IMR-90 (cell line): ENCODE results near the gene RPS6KA2. TPM values are rescaled to one million over a fixed set of nuclear protein-coding genes. Genes with fewer than 3 reads are reported as not detected.

ENCODE experiments used
- ATAC-seq: fragments of 200-7000 bp; cut with Tn5 transposase; 2 replicates; pipeline ENCODE4 v1.9.1; 2020; ENCODE audit warnings: low read depth, mild to moderate bottlenecking, moderate library complexity
- BruUV-seq: library from RNA; stranded (reverse); fragments of 400-500 nt; replicated peaks from 2 replicates; lab custom pipeline; 2021; lab: Mats Ljungman, UMichigan
- CTCF ChIA-PET: fragments of 300-600 bp; formaldehyde crosslinking; extraction: SDS; loops from one replicate; lab custom pipeline; 2021; ENCODE audit warnings: antibody characterized with exemption; lab: Yijun Ruan, JAX
- POLR2A ChIA-PET: fragments of 300-600 bp; sonication (Branson Sonifier 250); formaldehyde crosslinking; loops from one replicate; lab custom pipeline; 2022; ENCODE audit warnings: antibody characterized with exemption; ENCODE audit not compliant: unreplicated experiment; lab: Charles Lee
- DNase-seq: peaks from one replicate; pipeline ENCODE4 v3.0.0; 2013
- H2AFZ ChIP-seq: replicated peaks from 2 replicates; pipeline ENCODE3; 2013; ENCODE audit warnings: low read length, mild to moderate bottlenecking; ENCODE audit not compliant: poor library complexity
- H2AK5ac ChIP-seq: 2 replicates; pipeline ENCODE4 v1.6.1; 2013; ENCODE audit warnings: low read depth, low read length, inconsistent platforms
- H2AK9ac ChIP-seq: replicated peaks from 2 replicates; pipeline ENCODE3; 2013; ENCODE audit warnings: mild to moderate bottlenecking, low read depth, low read length, moderate library complexity; ENCODE audit not compliant: poor library complexity
- H2BK120ac ChIP-seq: 2 replicates; pipeline ENCODE4 v1.6.1; 2013; ENCODE audit warnings: low read depth, low read length, inconsistent platforms
- H2BK15ac ChIP-seq: 3 replicates; pipeline ENCODE4 v1.6.1; 2013; ENCODE audit warnings: low read depth, low read length, inconsistent platforms
- H2BK20ac ChIP-seq: 2 replicates; pipeline ENCODE4 v1.6.1; 2013; ENCODE audit warnings: low read depth, mild to moderate bottlenecking, inconsistent platforms, low read length, moderate library complexity
- H2BK5ac ChIP-seq: 2 replicates; pipeline ENCODE4 v1.6.1; 2013; ENCODE audit warnings: mild to moderate bottlenecking, low read depth, low read length, inconsistent platforms; ENCODE audit not compliant: poor library complexity, severe bottlenecking
- H3K14ac ChIP-seq: replicated peaks from 2 replicates; pipeline ENCODE4 v1.6.1; 2013; ENCODE audit warnings: low read depth, low read length, inconsistent platforms
- H3K18ac ChIP-seq: 2 replicates; pipeline ENCODE4 v1.6.1; 2013; ENCODE audit warnings: low read depth, low read length, control low read depth
- H3K23ac ChIP-seq: 2 replicates; pipeline ENCODE4 v1.6.1; 2013; ENCODE audit warnings: low read depth, low read length, inconsistent platforms
- H3K27ac ChIP-seq: 2 replicates; pipeline ENCODE4 v1.5.1; 2013; ENCODE audit warnings: mild to moderate bottlenecking, control low read depth, low read length; ENCODE audit not compliant: insufficient read depth
- H3K27me3 ChIP-seq: 2 replicates; pipeline ENCODE4 v1.6.1; 2013; ENCODE audit warnings: low read length; ENCODE audit not compliant: control insufficient read depth, insufficient read depth
- H3K36me3 ChIP-seq: 2 replicates; pipeline ENCODE4 v1.6.1; 2013; ENCODE audit warnings: low read length, mixed read lengths; ENCODE audit not compliant: control insufficient read depth, insufficient read depth
- H3K4ac ChIP-seq: 2 replicates; pipeline ENCODE4 v1.6.1; 2013; ENCODE audit warnings: low read depth, low read length, inconsistent platforms
- H3K4me1 ChIP-seq: 2 replicates; pipeline ENCODE4 v1.6.1; 2013; ENCODE audit warnings: low read length, mixed read lengths; ENCODE audit not compliant: control insufficient read depth, insufficient read depth
- H3K4me2 ChIP-seq: 2 replicates; pipeline ENCODE4 v1.6.1; 2013; ENCODE audit warnings: low read depth, mild to moderate bottlenecking, control low read depth, low read length, moderate library complexity
- H3K4me3 ChIP-seq: 2 replicates; pipeline ENCODE4 v1.5.1; 2013; ENCODE audit warnings: low read depth, mild to moderate bottlenecking, control low read depth, low read length, moderate library complexity; ENCODE audit not compliant: insufficient read depth
- H3K56ac ChIP-seq: 2 replicates; pipeline ENCODE4 v1.6.1; 2013; ENCODE audit warnings: low read length, inconsistent platforms; ENCODE audit not compliant: insufficient read depth; ENCODE audit errors: extremely low read depth
- H3K79me1 ChIP-seq, 2 experiments: 2 replicates each; pipeline ENCODE4 v1.6.1; 2013; ENCODE audit warnings: low read length in 2 of 2, inconsistent platforms in 1 of 2, low read depth in 1 of 2
- H3K9ac ChIP-seq: 2 replicates; pipeline ENCODE4 v1.6.1; 2013; ENCODE audit warnings: low read depth, low read length, control low read depth
- H3K9me1 ChIP-seq: 2 replicates; pipeline ENCODE4 v1.6.1; 2013; ENCODE audit warnings: low read length, inconsistent platforms; ENCODE audit not compliant: insufficient read depth
- H3K9me3 ChIP-seq: 2 replicates; pipeline ENCODE4 v1.6.1; 2013; ENCODE audit warnings: low read length; ENCODE audit not compliant: control insufficient read depth, insufficient read depth
- H4K20me1 ChIP-seq: 2 replicates; pipeline ENCODE4 v1.6.1; 2013; ENCODE audit warnings: low read length, inconsistent platforms; ENCODE audit not compliant: insufficient read depth
- H4K5ac ChIP-seq: 2 replicates; pipeline ENCODE4 v1.6.1; 2013; ENCODE audit warnings: mild to moderate bottlenecking, low read depth, low read length, control low read depth
- H4K8ac ChIP-seq, 2 experiments: 2 replicates each; pipeline ENCODE4 v1.6.1; 2013; ENCODE audit warnings: low read depth in 2 of 2, low read length in 2 of 2, control low read depth in 1 of 2, inconsistent platforms in 1 of 2
- H4K91ac ChIP-seq: 2 replicates; pipeline ENCODE4 v1.6.1; 2013; ENCODE audit warnings: low read depth, low read length, inconsistent platforms; ENCODE audit not compliant: insufficient read depth
- CHD1 ChIP-seq: IDR thresholded peaks from 2 replicates; pipeline ENCODE4 v1.6.1; 2012; ENCODE audit warnings: low read depth, low read length, improper control_type of control experiment
- FOS ChIP-seq: fragments of 150-350 bp; IDR thresholded peaks from 2 replicates; pipeline ENCODE4 v1.6.1; 2016; ENCODE audit warnings: low read depth, low read length
- NFE2L2 ChIP-seq: fragments of 150-350 bp; IDR thresholded peaks from 2 replicates; pipeline ENCODE4 v1.6.1; 2016; ENCODE audit warnings: low read depth, mild to moderate bottlenecking, low read length
- RCOR1 ChIP-seq: IDR thresholded peaks from 2 replicates; pipeline ENCODE4 v1.6.1; 2012; ENCODE audit warnings: mild to moderate bottlenecking, low read length, improper control_type of control experiment; ENCODE audit not compliant: insufficient replicate concordance
- WGBS, 2 experiments: methylation state at CpG; one replicate each; pipeline versions ENCODE4 v1.1.5 to v1.1.7; 2013; ENCODE audit warnings: missing lambda C conversion rate in 2 of 2; ENCODE audit not compliant: insufficient read length in 1 of 2; ENCODE audit errors: extremely low coverage in 2 of 2; 5-methylcytosine and 5-hydroxymethylcytosine counted together
- dilution Hi-C: fragments of 300-500 bp; cut with HindIII; formaldehyde crosslinking; loops from one replicate; pipeline ENCODE4 v1.14.3; 2018; ENCODE audit warnings: low sequenced_read_pairs; ENCODE audit not compliant: unreplicated experiment
- in situ Hi-C: fragments of 300-500 bp; cut with MboI; formaldehyde crosslinking; loops from 3 replicates; pipeline ENCODE4 v1.14.3; 2019; ENCODE audit warnings: low sequenced_read_pairs, inconsistent platforms, mixed read lengths
- intact Hi-C: fragments of 100-400 bp; cut with micrococcal nuclease; formaldehyde crosslinking; loops from 2 replicates; pipeline ENCODE4 v1.10.0; 2022
- polyA plus RNA-seq, 3 experiments: library from polyadenylated mRNA; depleted of rRNA; stranded (reverse); fragments of >200 nt; gene quantifications; 2 replicates each; pipeline ENCODE4 v1.2.3, GENCODE V29; 2012; ENCODE audit warnings: low replicate concordance in 1 of 3
- total RNA-seq: library from RNA; depleted of rRNA; stranded (reverse); fragments of >200 nt; gene quantifications from 2 replicates; pipeline ENCODE4 v1.2.3, GENCODE V29; 2012

RPS6KA2 gene
- total and polyA plus RNA-seq, 2 of the 4 experiments (the other 2 are of a cell fraction), result 26.9 to 31.3 TPM

- H3K27ac ChIP-seq, result no peak overlapping the region
- H4K8ac ChIP-seq, result no peak overlapping the region
Observed at GRCh38 chr6:166579237-166579850, 47.7 kb downstream of the RPS6KA2 start.

More at GRCh38 chr6:166579237-166579850, 47.7 kb downstream of the RPS6KA2 start:
- Histone ChIP-seq H2AFZ (no peak overlapping the region), H3K4me2 (no peak overlapping the region), H3K14ac (no peak overlapping the region), H2BK5ac (no peak overlapping the region), H4K20me1 (no peaks in the 10 kb centered on the region; the same call in 1 of the 2 replicates), H2AK5ac (no peak overlapping the region), H3K56ac (no peak overlapping the region), H2AK9ac (no peak overlapping the region), H3K4ac (no peak overlapping the region), H3K79me1 (peaks cover 25 to 30% of the 10 kb centered on the region in 2 experiments), H2BK15ac (no peak overlapping the region), H3K18ac (no peak overlapping the region), H3K27me3 (no peaks in the 10 kb centered on the region), H3K36me3 (peaks cover 7% of the 10 kb centered on the region; the same call in 1 of the 2 replicates), H2BK20ac (no peak overlapping the region), H3K9me3 (no peaks in the 10 kb centered on the region), H4K5ac (no peak overlapping the region), H3K4me3 (no peak overlapping the region), H3K9me1 (no peaks in the 10 kb centered on the region), H4K91ac (no peak overlapping the region), H3K4me1 (peaks cover 5% of the 10 kb centered on the region), H2BK120ac (no peak overlapping the region), H3K9ac (no peak overlapping the region), H3K23ac (no peak overlapping the region)
- CTCF ChIA-PET, result no interaction called here
- BruUV-seq, result no TSS peak
- WGBS, 2 experiments, result 100% methylated on average over 2 of the region's 9 CpGs; no CpG with 5 or more reads in 1 of the 2 experiments
- DNase-seq, result no peak
- no peak for ATAC-seq
- POLR2A ChIA-PET, result no interaction called here
- intact Hi-C loops (no loop called here), in situ Hi-C loops (no loop called here), dilution Hi-C loops (no loop called here)
- no peak for TF ChIP-seq NFE2L2
- no peak for TF ChIP-seq RCOR1
- no peak for TF ChIP-seq FOS
- no peak for TF ChIP-seq CHD1
